GM18508 (cell line): ENCODE measurements around the gene TRIM46.
"Not testable (repeated sequence)": the region's sequence is repeated elsewhere in the genome, so short reads cannot be mapped to it uniquely, and the experiment has no call there.

Source experiments
- ATAC-seq: cut with Tn5 transposase; IDR thresholded peaks from one replicate; pipeline ENCODE4 v1.9.1; 2021; ENCODE audit warnings: moderate number of reproducible peaks; ENCODE audit not compliant: insufficient read depth, unreplicated experiment

Gene TRIM46

DNA sequence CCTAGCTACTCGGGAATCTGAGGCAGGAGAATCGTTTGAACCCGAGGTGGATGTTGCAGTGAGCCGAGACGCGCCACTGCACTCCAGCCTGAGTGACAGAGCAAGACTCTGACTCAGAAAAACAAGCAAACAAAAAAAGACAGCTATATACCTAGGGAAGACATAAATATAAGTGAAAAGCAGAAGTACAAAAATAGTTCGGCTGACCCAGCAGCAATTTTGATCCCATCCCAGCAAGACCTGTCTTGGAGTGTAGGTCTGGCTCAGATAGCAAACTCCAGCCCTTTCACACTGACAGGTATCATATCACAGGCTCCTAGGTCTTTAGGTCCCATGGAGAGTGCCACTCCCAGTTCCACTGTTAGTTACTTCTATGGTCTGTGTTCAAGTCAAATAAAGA lies 49.4 kb downstream of the TRIM46 start:
- no peak for ATAC-seq

DNA sequence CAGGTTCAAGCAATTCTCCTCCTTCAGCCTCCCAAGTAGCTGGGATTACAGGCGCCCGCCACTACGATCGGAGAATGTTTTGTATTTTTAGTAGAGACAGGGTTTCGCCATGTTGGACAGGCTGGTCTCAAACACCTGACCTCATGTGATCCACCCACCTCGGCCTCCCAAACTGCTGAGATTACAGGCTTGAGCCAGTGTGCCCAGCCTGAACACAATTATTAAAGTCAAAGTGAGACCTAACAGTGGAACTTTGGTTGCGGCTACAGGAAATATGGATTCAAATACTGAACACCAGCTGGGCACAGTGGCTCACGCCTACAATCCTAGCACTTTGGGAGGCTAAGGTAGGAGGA lies 51.7 kb downstream of the TRIM46 start:
- not testable (repeated sequence) for ATAC-seq

DNA sequence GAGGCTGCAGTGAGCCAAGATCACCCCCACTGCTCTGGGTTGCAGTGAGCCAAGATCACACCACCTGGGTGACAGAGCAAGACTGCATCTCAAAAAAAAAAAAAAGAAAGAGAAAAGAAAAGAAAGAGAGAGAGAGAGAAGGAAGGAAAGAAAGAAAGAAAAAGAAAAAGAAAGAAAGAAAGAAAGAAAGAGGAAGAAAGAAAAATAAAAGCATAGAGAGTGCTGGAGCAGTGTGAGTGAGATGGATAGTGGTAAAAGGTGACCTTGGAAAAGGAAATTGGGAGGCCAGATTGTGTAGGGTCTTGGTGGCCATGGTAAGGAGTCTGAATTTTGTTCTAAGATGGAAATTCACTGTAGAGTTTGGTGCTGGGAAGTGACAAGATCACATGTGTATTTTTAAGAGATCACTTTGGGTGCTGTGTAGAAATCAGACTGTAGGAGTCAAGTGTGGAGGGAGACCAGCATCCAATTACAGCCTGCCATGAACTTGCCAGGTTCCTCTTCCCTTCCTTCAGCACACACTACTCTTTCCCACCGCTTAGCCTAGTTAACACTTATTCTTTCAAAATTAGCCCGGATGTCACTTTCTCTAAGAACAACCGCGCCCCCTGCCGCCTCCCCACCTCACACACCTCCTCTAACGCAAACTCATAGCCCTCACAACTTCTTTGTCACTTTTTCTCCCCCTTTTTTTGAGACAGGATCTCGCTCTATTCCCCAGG lies 52.7 kb downstream of the TRIM46 start:
- no peak for ATAC-seq

- ATAC-seq: no peak
Measured at GRCh38 chr1:155226910-155227260, 53.2 kb downstream of the TRIM46 start.

DNA sequence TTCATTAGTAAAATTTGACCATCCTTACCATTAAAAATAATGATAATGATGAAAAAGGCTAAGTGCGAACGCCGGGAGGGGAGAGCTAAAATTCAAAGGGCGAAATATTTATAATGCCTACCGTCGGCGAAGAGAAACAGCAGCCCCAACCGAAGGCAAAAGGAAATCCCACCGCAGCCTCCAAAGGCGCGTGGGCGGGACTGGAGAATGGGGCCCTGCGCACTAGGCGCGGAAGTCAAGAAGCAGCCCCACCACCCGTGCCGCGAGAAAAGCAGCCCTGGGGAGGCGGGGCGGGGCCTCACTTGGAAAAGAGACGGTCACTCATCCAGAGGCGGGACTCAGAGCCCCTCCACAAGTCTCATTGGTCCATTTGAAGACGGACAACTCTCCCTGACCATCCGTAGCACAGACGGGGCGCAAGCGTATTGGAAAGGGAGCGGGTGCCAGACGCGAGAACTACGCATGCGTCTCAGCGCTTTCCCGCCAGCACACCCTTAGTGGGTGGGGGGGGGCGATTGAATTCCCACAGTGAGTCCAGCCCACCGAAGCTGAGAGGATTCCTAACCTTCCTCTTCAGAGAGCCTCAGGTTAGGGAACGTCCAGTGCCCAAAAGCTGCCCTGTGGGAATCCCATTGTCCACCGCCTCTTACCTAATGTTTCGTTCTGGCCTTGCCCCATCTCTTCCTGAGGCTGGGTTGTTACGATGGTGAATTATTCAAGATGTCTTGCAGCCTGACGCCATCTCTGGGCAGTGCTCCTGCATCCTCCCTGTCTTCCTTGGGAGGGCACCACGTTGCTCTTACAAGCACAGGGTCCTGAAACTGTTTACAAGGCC lies 53.8 kb downstream of the TRIM46 start:
- ATAC-seq: peak; percentile 73

- ATAC-seq: no peak
Measured at GRCh38 chr1:155228096-155228427, 54.4 kb downstream of the TRIM46 start.

GRCh38 chr1:155231302-155231701 lies 57.7 kb downstream of the TRIM46 start:
- ATAC-seq: not testable (repeated sequence)

- not testable (repeated sequence) for ATAC-seq
Measured at GRCh38 chr1:155232001-155232978, 58.6 kb downstream of the TRIM46 start.

GRCh38 chr1:155233502-155233901 lies 59.9 kb downstream of the TRIM46 start:
- ATAC-seq: not testable (repeated sequence)
